OCI-LY1 (cell line): ENCODE results near the gene RUSC1.

Experiments
- EZH2 ChIP-seq: fragments of 200-600 bp; sonication (generic), shearing (Covaris generic); IDR thresholded peaks from 2 replicates; pipeline ENCODE4 v1.8.0; 2017; ENCODE audit warnings: borderline replicate concordance, mixed run types, mild to moderate bottlenecking, antibody characterized with exemption, low read length, moderate library complexity, mixed read lengths
- TF ChIP-seq, protein P1 (sequence below): fragments of 200-600 bp; sonication (generic), shearing (Covaris generic); IDR thresholded peaks from 2 replicates; pipeline ENCODE4 v1.5.1; 2017; ENCODE audit warnings: mild to moderate bottlenecking, antibody characterized with exemption, low read length, moderate library complexity, mixed read lengths

DNA sequence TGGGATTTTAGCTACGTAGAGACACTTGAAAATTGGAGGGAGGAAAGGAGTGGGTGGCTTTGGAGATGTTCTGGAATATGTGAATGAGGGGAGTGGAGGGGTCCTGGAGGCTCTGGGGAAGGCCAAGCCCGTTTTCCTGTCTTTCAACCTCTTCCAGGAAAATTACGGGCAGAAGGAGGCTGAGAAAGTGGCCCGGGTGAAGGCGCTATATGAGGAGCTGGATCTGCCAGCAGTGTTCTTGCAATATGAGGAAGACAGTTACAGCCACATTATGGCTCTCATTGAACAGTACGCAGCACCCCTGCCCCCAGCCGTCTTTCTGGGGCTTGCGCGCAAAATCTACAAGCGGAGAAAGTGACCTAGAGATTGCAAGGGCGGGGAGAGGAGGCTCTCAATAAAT is 442 bp upstream of the RUSC1 start:
- TF ChIP-seq, protein P1, sequence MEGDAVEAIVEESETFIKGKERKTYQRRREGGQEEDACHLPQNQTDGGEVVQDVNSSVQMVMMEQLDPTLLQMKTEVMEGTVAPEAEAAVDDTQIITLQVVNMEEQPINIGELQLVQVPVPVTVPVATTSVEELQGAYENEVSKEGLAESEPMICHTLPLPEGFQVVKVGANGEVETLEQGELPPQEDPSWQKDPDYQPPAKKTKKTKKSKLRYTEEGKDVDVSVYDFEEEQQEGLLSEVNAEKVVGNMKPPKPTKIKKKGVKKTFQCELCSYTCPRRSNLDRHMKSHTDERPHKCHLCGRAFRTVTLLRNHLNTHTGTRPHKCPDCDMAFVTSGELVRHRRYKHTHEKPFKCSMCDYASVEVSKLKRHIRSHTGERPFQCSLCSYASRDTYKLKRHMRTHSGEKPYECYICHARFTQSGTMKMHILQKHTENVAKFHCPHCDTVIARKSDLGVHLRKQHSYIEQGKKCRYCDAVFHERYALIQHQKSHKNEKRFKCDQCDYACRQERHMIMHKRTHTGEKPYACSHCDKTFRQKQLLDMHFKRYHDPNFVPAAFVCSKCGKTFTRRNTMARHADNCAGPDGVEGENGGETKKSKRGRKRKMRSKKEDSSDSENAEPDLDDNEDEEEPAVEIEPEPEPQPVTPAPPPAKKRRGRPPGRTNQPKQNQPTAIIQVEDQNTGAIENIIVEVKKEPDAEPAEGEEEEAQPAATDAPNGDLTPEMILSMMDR, result no peak
- no peak for TF ChIP-seq EZH2
